H54 (cell line): ENCODE measurements around the gene PLSCR2.
A peak's percentile ranks its signal among the peaks of the same experiment; 100 is the strongest.
"Not testable (repeated sequence)": the region's sequence is repeated elsewhere in the genome, so short reads cannot be mapped to it uniquely, and the experiment has no call there.

Experiments used
- DNase-seq: peaks from one replicate; pipeline ENCODE4 v3.0.0; 2011; ENCODE audit warnings: low spot score, mixed read lengths; ENCODE audit not compliant: insufficient read length
- FAIRE-seq: peaks from 3 replicates; lab custom pipeline; 2011; peaks lifted over from hg19 to GRCh38; lab: Jason Lieb, UNC
- POLR2A ChIP-seq: IDR thresholded peaks from 2 replicates; pipeline ENCODE4 v1.6.1; 2011; ENCODE audit warnings: low read depth, mild to moderate bottlenecking, low read length

The PLSCR2 gene

DNA sequence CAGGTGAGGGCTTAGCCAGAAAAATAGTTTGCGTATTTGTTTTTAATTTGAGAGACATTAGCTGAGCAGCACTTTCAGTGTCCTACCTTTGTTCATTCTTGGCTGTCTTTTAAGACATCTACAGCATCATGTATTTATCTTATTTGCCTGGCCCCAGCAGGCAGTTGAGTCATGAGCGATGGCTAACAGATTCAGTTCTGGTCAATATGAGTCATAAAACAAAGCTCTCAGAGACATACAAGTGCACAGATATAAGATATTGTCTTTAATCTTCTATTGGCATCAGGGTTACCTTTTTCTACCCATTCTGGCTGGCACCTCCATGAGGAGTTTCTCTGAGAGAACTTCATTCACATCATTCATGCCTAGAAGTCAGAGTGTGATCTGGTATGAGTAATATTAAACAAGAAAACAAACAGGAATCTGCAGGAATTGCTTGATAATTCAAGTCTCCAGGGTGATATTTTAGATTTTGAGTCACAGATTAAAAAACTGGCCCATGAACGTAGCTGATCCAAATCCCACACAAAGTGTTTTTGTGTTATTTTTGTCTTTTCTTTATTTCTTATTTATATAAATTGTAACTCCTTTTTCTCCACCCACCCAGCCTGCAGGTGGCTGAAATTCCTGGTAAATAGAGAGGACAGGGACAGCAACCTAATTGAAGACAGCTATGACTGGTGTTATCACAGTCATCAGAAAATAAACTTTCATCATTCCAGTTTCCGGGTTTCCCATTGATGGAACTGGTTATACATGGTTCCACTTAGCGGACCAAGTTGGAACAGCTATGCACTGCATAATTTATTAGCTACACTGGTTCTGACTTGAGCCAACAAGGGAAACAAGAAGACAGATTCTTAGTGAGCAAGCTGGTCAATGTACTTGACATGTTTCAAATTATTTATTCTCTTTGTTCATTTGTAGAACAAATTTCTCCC lies 47.3 kb downstream of the PLSCR2 start:
- TF ChIP-seq POLR2A: no peak
- DNase-seq: peak; percentile 12
- peak; percentile 97 for FAIRE-seq

DNA sequence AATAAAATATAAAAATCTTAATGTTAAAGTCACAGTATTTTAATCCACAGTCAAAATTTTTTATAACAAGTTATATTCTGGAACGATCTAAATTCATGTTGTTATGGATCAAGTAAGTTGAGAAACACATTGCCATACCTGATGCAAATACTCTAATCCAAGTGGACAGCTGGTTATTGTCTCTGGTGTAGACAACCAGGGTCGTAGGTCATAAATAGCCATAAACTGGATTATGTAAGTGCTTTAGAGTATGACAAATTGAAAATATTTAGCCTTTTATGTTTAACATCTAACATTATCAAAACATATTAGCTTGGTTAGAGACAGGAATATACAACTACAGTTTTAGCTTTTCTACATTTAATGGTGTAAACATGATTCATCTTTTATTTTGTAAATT lies 53.0 kb downstream of the PLSCR2 start:
- no peak for TF ChIP-seq POLR2A
- DNase-seq: no peak
- peak; percentile 48 for FAIRE-seq

DNA sequence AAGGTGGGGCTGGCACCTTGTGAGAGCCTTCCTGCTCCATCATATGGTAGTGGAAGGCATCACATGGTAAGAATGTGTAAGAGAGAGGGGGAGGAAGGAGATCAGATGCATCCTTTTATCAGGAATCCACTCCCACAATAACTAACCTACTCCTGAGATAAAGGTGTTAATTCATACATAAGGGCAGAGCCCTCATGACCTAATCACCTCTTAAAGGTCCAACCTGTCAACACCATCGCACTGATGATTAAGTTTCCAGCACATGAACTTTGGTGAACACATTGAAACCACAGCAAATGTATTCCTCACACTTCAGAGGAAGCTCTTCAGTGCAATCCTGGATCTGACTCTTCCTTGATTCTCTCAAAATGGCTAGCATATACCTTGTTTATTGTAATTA lies 55.4 kb downstream of the PLSCR2 start:
- no peak for TF ChIP-seq POLR2A
- FAIRE-seq: no peak

DNA sequence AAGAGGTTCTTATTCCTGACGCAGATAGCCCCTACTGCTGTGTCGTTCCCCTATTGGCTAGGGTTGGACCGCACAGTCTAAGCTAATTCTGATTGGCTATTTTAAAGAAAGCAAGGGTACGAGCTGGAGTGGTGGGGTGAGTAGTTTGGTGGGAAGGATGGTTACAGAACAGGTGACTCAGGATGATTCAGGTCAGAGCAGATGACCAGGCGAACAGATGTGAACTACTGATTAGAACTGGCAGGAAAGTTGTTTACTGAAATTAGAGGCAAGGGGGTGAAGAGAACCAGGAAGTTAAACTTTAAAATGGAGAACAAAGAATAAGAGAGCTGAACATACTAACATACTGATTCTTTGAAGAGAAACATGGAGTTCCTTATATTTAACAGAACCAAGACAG lies 56.6 kb downstream of the PLSCR2 start:
- FAIRE-seq: not testable (repeated sequence)

More for the DNA sequence above, 55.4 kb downstream of the PLSCR2 start:
- no peak for DNase-seq

DNA sequence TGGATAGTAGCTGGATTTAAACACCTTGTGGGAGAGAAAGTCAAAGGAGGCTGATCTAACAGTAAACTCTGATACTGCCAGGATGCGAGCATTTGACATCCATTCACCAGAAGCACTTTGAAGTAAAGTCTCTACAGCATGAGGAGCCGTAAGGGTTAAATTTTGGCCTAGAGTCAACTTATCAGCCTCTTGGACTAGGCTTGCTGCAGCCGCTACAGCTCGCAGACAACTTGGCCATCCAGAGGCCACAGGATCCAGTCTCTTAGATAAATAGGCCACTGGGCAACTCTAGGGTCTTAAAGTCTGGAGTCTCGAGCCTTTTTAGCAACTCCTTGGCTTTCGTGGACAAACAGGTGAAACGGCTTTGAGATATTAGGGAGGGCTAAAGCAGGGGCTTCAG lies 61.4 kb downstream of the PLSCR2 start:
- no peak for TF ChIP-seq POLR2A
- FAIRE-seq (no peak), DNase-seq (no peak)

More for the DNA sequence above, 56.6 kb downstream of the PLSCR2 start:
- DNase-seq: not testable (repeated sequence)

DNA sequence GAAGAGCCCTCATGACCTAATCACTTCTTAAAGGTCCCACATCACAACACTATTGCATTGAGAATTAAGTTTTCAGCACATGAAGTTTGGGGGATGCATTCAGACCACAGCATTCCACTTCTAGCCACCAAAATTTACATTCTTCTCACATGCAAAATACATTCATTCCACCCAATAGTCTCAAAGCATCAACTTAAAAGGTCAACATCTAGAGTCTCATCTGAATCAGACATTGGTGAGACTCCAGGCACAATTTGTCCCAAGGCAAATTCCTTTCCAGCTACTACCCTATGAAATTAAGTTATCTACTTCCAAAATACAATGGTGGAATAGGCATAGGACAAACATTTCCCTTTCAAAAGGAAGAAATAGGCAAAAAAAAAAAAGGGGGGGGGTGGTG lies 64.9 kb downstream of the PLSCR2 start:
- TF ChIP-seq POLR2A: no peak
- DNase-seq (no peak), FAIRE-seq (no peak)

DNA sequence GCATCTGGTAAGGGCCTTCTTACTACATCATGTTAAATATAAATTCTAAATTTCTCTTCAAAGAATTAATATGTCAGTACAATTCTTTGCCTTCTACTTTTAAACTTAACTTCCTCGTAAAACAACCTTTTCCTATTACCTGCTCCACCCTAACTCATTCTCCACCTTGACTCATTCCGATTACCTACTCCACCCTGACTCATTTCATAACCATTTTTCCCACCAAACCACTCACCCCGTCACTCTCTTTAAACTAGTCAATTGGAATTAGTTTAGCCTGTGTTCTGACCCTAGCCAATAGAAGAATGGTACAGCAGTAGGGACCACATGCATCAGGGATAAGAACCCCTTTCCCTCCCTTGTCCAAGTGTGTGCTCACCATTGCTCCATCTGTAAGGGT lies 65.6 kb downstream of the PLSCR2 start:
- no peak for FAIRE-seq
- DNase-seq: no peak

DNA sequence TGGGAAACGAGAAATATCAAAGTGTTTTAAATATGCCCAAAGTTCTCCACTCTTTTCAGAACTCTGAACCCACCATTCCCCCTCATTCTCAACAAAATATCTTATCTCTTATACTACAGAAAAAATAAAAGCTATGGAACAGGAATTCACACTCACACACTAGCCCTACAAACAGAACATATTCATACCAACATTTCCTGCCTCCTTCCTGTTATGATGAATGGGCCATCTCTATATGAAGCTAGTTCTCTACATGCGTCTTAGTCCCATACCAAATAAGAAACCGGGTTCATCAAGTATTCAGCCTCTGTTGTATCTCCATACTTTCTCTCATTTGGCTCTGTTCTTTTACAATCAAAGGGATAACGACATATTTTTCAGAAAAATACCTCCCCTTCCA lies 72.6 kb downstream of the PLSCR2 start:
- DNase-seq (no peak), FAIRE-seq (no peak)
- TF ChIP-seq POLR2A: no peak

More for the DNA sequence above, 65.6 kb downstream of the PLSCR2 start:
- TF ChIP-seq POLR2A: no peak

DNA sequence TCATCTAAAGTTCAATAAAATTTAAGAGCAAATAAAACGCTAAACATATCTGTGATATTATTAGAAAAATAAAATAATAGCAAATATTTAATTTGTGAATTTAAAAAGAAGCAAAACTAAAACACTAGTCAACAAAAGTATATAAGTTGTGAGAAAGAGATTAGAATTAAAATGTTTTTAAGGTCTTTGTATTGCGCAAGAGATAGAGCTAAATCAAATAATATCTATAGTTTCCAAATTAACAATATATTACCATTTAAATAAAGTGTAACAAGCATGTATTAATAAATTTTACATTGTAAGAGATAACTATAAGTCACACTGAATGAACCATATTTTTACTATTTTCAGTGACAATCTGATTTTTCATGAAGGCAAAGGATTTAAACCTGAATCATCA lies 74.2 kb downstream of the PLSCR2 start:
- no peak for FAIRE-seq

DNA sequence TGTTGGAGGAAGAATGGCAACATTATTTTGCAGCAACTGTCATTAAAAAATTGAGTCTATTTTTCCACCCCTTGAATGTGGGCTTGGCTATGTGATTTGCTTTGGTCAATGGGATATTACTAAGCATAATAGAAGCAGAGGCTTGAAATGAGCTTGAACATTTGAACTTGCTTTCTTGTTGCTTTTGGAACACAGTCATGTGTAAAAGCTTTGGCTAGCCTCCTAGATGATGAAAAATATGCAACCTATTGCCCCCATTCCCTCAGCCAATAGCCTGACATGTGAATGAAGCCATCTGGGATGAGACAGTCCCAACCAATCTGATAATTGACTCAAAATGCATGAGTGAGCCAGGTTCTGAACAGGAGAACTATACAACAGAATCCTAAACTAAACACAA lies 78.4 kb downstream of the PLSCR2 start:
- TF ChIP-seq POLR2A: no peak
- DNase-seq (no peak), FAIRE-seq (peak; percentile 57)

More for the DNA sequence above, 74.2 kb downstream of the PLSCR2 start:
- no peak for TF ChIP-seq POLR2A
- DNase-seq: no peak

DNA sequence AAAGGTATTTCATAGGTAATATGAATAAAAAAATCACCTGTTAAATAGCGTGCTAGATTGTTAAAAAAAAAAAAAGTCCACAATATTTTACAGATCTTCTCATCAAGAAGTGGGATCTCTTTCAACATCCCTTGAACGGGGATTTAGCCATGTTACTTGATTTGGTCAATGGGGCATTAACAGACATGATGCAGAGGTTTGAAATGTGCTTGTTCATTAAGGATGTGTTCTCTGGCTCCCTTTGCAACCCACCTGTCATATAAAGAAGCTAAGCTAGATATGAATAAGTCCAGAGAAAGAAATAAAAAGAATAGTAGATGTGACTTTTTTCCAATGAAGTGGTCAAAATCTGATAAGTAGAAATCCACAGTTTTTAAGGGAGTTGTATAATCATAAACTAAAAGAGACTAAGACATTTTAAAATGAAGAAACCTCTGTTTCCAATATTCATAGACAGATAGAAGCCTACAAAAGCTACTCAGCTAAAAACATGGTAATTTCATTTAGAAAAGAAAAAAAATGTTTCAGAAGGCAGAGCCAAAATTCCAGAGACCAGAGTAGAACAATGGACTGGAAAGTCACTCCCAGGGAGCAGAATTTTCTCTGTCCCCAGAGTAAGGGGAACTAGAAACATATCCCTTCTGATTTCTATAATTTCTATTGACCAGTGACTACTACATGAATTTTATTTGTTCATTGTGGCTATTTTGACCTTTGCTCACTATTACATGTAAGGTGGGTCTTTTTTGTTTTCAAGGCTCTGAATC lies 79.2 kb downstream of the PLSCR2 start:
- FAIRE-seq: no peak
- no peak for DNase-seq
- no peak for TF ChIP-seq POLR2A

DNA sequence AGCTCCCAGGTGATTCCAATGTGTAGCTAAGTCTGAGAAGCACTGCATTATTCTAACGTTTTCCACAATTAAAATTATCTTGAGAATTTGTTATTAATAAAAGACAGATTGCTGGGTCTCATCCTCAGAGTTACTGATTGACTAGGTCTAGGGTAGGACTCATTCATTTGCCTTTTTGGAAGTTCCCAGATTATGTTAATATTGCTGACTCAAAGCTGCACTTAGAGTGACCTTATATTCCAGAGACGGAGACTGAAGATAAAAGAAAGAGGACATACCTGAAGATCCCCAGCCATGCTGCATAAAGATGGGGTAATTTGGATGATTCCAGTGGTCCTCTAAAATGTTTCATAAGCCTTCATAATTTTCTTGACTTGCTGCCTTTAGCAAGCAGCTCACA lies 81.8 kb downstream of the PLSCR2 start:
- FAIRE-seq (no peak), DNase-seq (no peak)
- no peak for TF ChIP-seq POLR2A

DNA sequence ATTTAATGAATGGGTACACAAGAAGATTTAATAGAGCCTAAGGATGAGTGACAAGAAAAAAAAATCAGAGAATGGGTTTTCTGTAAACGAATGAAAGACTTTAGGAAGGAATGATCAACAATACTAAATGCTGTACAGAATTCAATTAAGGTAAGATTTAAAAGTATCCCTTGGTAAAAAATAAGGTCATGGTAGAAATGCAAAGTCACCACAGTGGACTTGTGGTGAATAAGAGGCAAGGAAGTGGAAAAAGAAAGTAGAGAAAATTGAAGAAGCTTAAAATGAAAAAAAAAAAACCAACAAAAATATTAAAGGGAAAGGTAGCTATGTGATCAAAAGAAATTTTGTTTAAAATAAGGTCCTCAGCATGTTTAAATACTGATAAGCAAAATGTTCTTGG lies 82.4 kb downstream of the PLSCR2 start:
- FAIRE-seq: no peak
- TF ChIP-seq POLR2A: no peak

DNA sequence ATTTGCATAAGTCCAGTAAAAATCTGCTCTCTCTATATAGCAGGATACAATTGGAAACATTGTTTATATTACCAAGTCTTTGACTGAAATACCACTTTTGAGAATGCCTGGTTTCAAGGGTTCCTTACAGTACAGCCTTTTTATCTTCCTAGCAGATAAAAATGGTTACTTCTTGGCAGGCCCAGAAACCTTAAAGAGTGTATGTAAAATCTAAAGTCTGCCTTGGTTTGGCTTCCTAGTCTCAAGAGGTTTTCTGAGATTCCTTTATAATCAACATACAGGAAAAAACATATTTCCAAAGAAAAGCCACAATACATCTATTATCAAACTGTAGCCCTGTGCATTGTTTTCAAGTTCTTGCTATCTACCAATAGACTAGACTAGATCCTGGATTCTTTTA lies 84.6 kb downstream of the PLSCR2 start:
- FAIRE-seq (no peak), DNase-seq (no peak)
- no peak for TF ChIP-seq POLR2A

More for the DNA sequence above, 82.4 kb downstream of the PLSCR2 start:
- no peak for DNase-seq
